HG03558 (cell line): ENCODE results near the gene LEP.

Source experiments
- ATAC-seq: cut with Tn5 transposase; IDR thresholded peaks from one replicate; pipeline ENCODE4 v1.9.1; 2021; ENCODE audit warnings: moderate number of reproducible peaks; ENCODE audit not compliant: unreplicated experiment; ENCODE audit errors: extremely low read depth

LEP gene

DNA sequence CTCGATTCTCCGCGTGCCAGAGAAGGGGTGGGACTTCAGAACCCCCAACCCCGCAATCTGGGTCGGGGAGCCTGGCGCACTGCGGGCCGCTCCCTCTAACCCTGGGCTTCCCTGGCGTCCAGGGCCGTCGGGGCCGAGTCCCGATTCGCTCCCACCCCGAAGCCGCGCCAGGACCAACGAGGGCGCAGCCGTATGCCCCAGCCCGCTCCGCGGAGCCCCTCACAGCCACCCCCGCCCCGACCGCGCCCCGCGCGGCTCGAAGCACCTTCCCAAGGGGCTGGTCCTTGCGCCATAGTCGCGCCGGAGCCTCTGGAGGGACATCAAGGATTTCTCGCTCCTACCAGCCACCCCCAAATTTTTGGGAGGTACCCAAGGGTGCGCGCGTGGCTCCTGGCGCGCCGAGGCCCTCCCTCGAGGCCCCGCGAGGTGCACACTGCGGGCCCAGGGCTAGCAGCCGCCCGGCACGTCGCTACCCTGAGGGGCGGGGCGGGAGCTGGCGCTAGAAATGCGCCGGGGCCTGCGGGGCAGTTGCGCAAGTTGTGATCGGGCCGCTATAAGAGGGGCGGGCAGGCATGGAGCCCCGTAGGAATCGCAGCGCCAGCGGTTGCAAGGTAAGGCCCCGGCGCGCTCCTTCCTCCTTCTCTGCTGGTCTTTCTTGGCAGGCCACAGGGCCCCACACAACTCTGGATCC lies at the start of gene LEP:
TSS of gene LEP (plus strand) at position 583 of the 691 bp plus-strand sequence. CDS start 10,741 bp downstream, outside the sequence.
- no peak for ATAC-seq

DNA sequence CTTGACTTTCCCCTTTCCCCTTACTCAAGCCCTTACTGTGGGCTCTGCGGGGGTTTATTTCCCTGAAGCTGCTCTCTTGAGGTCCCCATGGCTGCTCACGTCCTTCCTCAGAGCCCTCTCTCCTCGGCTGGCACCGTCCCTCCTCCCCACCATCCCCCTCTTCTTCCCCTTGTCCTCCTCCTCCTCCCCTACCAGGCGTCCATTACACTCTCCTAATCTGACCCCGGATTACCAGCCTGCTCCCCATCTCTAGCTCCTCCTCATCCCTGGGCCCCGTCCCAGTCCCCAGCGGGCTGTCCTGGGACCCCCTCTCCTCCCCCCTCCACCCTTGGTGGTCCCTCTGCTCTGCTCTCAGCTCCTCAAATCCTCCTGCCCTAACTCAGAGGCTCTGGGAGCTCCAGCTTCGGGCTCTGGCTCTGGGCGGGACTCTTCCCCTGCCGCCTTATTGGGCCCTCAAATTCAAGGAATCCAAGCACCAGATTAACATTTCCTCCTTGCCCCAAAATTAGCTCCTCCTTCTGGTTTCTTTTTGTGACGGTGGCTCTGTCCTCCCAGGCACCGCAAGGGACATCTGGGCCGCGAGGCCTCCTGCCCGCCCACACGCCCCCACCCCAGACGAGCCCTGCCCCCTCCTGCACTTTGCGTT lies 48.5 kb upstream of the LEP start:
- ATAC-seq, result no peak

DNA sequence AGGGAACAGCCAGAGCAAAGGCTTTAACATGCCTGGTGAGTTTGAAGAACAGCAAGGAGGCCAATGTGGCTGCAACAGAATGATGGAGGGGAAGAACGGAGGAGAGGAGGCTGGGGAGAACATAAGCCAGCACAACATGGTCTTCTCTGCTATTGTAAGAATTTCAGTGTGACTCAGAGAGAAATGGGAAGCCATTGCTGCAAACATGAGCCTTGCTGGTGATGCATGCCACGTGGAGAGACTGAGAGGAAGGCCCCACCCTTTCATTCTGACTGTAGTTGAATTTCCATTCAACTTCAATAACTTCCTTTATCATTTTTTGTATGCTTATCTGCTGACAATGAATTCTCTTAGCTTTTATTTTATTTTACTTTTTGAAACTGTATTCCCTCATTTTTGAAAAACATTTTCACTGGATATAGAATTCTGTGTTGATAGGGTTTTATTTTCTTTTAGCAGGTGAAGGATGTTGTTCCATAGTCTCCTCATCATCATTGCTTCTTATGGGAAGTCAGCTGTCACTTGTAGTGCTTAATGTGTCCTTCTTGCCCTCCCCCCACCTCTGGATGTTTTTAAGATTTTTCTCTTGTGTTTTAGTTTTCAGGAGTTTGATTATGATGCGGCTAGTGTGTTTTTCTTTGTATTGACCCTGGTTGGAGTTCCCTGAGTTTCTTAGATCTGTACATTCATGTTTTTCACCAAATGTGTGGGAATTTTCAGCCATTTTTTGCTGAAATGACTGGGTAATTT lies 46.4 kb upstream of the LEP start:
- ATAC-seq, result no peak

GRCh38 chr7:128197589-128197988 lies 43.5 kb upstream of the LEP start:
- no peak for ATAC-seq

DNA sequence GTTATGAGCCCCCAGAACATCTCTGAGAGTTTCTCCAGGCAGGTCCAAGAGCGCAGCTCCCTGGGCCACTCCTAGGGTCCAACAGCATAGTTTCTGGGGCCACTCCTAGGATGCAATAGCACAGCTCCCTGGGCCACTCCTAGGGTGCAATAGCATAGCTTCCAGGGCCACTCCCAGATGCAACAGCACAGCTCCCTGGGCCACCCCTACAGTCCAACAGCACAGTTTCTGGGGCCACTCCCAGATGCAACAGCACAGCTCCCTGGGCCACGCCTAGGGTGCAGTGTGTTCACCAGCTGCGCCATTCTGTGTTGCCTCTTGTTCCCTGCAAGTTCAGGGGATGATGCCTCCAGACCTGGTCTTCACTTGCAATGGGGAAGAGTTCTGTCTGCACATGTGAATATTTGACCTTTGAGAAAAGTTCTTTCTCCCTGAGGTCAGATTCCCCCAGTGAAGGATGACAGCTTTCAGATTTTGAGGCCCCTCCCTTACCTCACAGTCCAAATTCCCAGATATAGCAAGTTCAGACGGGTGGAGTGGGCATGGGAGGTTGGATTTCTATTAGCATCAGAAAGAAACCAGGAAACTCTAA lies 43.0 kb upstream of the LEP start:
- ATAC-seq, result no peak

GRCh38 chr7:128200376-128200775 lies 40.7 kb upstream of the LEP start:
- ATAC-seq, result no peak

DNA sequence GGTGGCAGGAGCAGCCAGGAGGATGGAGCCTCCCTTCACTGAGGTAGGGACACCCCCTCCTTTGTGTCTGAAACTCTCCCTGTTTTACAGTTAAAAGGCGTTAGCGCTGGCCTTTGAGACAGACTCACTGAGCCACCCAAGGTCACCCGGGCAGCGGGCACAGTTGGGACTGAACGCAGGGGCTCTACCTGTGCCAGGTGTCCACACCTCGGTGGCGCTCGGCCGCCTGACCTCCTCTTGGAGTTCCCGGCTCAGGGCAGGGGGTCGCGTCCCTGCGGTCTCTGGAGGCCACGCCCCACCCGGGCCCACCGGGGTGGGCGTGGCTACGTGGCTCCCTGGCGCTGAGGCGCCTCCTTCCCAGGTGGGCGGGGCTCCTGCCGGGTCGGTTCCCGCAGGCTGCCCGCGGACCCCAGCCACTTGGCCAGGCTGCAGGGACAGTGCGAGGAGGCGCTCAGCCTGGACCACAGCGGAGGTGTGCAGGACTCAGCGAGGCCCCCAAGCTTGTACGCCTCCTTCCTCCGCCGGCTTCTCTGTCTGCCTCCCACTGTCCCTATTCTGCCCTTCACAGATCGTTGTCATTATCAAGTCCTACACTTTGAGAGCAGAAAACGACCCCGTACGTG lies 39.9 kb upstream of the LEP start:
- ATAC-seq, result no peak

DNA sequence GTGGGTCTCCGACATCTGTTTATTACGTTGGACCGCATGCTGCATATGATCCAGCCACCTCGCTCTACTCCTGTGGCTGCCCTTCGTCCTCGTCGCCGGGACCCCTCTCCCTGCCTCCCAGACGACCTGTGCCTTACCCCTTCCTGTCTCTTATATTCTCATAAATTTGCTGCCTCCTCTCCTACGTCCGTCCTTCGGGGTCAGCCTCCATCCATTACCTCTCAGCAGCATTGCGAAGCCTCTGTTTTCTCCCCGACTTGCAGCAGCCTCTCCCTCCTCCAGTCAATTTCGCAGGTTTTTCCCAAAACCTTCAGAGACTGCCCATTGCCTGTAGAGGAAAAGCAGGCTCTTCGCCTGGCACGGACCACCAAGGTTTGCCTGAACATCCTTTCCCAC lies 39.4 kb upstream of the LEP start:
- no peak for ATAC-seq

DNA sequence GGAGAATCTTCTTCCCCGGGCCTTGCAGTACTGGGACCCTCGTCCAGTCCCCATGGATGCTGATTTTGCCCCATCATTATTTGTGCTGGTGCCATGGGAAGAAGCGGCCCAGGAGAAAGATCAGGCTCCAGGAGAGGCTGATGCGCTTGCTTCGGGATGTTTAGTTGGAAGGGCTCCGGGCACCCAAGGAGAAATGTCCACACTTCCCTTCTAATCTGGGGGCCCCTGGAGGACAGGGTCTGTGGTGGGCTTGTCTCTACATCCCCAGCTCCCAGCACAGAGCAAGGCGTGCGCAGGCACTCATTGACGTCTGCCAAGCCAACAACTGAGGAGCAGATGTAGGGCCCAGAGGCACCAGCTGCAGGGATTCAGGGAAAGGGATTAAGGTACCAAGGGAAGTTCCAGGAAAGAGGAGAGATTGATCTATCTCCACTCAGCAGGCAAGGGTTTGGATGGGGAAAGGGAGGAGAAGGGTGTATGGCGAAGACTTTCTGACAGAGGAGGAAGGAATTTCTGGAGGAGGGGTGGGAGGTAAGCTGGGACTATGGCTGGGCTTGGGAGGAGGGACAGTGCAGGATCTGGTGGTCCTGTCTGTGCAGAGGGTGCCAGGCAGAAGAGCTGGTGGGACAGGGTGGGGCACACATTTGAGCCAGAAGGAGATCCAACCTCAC lies 38.7 kb upstream of the LEP start:
- no peak for ATAC-seq

DNA sequence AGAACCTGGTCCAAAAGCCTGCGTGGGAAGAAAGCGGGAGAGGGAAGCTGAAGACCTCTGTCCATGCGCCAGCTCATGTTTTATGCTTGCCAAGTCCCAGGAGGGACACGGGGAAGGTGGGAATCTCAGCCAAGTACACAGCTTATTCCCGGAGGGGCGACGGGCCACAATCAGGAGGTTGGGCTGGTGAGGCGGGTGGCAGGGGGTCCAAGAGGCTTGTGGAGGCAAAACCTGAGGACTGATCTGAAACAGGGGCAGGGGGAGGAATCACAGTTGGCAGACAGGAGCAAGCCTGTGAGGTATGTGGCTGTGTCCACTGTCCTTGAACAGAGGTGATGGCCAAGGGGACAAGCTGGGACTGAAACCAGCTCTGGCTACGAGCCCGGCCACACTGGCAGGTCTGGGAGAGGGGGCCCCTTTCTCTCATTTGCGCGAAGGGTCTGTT lies 38.0 kb upstream of the LEP start:
- no peak for ATAC-seq

DNA sequence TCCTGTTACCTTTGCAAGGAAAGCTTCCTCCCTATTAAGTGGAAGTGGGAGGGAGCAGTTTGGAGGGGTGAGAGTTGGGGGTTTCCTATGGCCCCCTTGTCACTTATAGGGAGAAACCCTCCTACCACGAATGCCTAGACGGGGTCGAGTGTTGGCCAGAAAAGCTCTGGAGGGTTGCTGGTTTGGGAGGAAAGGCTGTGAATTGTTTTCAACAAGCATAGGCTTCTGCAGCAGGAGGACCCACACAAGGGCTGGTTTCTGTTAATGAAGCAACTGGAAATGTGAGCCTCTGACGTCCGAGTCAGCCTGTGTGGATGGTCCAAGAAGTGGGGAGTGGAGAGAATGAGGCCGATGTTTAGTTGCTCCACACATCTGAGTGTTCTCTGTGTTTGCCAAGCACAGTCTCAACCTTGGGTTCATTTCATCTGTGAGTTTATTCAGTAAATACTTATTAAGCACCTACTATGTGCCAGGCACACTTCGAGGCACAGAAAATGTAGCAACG lies 37.3 kb upstream of the LEP start:
- ATAC-seq, result no peak

DNA sequence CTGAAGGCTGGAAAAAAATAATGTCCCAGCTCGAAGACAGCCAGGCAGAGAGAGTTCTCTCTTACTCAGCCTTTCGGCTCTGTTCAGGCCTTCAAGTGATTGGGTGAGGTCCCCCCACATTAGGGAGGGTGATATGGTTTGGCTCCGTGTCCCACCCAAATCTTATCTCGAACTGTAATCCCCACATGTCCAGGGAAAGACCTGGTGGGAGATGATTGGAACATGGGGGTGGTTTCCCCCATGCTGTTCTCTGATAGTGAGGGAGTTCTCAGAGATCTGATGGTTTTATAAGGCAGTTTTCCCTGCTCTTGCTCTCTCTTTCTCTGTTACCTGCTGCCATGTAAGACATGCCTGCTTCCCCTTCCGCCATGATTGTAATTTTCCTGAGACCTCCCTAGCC lies 36.6 kb upstream of the LEP start:
- ATAC-seq, result no peak

DNA sequence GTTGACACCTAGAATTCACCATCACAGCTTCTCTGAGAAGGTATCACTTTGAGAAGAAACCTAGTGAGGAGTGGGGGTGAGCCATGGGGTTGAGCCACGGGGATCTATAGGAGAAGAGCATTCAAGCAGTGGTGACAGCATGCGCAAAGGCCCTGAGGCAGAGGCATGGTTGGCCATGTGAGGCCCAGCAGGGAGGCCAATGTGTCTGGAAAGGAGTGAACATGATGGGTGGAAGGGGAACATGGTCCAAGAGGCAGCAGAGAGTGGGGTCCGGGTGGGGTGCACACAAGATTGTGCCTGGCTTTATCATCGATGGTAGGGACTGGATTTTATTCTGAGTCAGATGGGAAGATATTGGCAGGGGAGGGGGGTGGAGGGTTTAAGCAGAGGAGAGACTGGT lies 36.0 kb upstream of the LEP start:
- ATAC-seq, result no peak

GRCh38 chr7:128206017-128206746 lies 34.9 kb upstream of the LEP start:
- ATAC-seq, result no peak

DNA sequence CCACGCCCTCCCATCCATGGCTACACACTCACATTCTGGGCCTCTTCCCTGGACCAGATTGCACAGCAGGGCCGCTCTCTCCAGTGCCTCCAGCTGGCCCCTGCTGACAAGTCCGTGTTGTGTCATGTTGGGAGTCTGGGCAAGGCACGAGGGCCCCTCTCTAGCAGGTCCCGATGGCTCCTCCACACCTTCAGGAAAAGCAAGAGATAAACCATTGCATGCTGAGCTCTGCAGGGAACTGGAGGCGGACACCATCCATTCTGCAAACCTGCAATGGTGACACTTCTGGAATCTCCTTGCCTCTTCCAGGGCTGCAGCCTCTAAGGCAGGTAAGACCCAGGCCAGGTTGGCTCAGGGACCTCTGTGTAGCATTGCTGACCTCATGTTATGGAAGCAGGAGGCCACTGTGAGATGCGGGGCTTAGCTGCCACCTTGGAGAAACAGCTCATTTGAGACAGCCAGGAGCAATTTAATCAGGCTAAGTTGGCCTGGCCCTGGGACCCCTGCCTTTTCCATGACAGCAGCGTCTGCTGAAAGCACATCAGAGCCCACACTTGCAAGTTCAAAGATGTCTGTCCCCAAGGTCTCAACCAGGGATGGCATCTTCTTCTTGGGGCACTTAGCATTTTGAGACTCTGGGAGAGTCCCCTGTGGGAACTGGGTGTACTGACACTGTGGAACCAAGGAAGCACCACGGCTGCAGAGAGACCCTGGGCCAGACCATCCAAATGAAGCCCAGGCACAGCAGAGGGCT lies 34.2 kb upstream of the LEP start:
- no peak for ATAC-seq

DNA sequence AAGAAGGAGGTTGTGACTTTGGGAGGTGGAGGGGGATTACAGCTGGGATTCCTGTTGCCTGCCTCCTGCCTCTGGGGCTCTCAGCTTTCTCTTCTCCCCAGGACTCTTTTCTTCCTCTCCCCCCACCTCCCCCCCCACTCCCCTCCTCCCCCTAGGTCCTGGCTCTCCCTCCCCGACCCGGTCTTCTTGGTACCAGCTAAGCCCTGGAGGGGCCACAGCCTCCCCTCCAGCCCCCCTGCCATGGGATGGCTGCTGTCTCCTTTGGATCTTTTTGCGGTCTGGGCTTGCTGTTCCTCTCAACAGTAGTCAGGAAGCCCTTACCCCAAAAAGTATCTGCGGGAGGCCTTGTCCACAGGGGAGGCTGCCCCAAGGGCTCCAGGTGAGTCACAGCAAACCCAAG lies 33.5 kb upstream of the LEP start:
- no peak for ATAC-seq

DNA sequence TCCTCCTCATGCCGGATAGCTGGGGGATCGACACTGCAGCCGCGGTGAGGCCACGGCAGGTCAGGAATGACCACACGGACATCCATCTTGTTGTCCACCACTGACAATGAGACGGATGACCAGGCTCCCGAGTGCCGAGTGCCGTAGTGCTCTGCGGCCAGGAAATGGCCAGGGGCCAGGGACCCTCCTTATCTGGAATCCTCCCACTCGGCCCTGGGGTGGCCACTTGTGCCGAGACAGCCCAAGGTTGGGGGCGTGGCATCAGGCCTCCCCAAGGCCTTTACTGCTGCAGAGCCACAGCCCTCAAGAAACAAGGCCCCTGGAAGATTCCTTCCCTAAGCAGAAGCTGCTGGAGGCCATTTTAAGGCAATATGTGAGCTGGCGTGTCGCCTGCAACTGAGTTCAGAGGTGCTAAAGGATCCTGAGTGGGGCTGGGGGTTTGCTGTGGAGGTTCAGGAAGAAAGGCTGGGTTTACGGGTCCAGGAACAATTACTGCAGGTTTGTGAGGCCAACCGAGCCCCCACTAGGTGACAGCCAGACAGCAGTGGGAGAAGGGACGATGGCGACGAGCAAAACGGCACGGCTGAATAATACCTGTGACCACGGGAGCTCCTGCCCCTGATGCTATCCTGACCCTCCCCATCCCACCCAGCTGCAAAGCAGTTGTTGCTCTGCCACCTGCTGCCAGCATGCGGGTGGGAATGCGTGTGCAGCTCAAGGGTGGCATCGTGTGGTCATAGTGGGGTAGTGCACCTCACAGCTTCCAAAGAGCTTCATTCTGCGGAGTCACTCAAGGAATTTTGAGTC lies 31.6 kb upstream of the LEP start:
- ATAC-seq, result no peak

GRCh38 chr7:128210036-128210347 lies 31.1 kb upstream of the LEP start:
- ATAC-seq, result no peak
